GM18867 (cell line): ENCODE data around the gene PLOD2.

Experiments used
- ATAC-seq: cut with Tn5 transposase; IDR thresholded peaks from one replicate; pipeline ENCODE4 v1.9.1; 2021; ENCODE audit warnings: mild to moderate bottlenecking, moderate library complexity; ENCODE audit not compliant: unreplicated experiment

The PLOD2 gene

GRCh38 chr3:146166826-146167225, 5.8 kb upstream of the PLOD2 start:
- ATAC-seq: no peak

GRCh38 chr3:146166415-146166821, 5.4 kb upstream of the PLOD2 start:
- ATAC-seq: no peak

GRCh38 chr3:146165877-146166276, 4.9 kb upstream of the PLOD2 start:
- ATAC-seq: no peak

DNA sequence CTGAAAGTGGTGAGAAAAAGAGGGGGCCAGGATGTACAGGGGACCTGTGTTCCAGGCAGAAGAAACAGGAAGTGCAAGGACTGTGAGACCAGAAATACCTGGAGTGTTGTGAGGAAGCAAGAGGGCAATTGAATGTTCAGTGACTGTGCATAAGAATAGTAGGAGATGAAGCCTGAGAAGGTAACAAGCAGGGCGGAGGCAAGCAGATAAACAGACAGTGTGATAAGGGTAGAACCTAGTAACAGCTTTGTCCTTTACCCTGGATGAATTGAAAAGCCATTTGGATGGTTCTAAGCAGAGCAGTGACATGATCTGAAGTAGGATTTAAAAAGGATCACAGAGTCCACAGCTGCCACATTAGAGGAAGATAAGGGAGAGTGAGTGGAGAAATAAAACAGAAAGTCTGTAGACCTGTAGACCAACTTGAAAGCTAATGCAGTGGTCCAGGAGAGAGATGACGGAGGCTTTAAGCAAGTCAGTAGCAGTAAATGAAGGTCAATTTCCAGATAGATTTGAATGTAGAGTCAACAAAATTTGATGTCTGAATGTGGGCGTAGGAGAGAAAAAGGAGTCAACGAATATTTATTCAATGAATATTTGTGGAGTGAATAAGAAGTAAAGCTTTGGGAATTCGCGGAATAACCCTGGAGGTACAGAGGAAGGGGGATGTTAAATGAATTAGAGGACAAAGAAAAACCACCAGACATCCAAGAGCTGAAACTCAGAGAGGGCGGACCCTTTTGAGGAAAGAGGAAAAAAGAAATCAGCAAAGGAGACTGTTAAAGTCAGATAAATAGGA, 4.2 kb upstream of the PLOD2 start:
- ATAC-seq: no peak

GRCh38 chr3:146164506-146164905, 3.5 kb upstream of the PLOD2 start:
- ATAC-seq: no peak

DNA sequence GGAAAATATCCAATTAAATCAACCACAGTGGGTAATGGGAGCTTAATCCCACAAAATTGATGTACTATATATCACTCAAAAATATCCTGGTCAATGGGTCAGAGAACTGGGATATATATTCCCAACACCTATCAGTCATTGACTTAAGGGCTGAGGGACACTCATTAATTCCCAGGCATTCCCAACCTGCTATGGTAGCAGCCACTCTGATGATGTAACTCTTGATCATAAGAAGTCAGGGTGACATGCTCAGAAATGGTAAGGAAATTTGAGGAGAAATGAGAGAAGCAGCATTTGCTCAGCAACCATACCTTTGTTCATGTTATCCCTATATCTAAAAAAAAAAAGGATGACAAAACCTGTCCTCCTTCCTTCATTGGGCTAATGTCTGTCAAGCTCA, 3.1 kb upstream of the PLOD2 start:
- no peak for ATAC-seq

- ATAC-seq: no peak
Observed at GRCh38 chr3:146163584-146163983, 2.6 kb upstream of the PLOD2 start.

DNA sequence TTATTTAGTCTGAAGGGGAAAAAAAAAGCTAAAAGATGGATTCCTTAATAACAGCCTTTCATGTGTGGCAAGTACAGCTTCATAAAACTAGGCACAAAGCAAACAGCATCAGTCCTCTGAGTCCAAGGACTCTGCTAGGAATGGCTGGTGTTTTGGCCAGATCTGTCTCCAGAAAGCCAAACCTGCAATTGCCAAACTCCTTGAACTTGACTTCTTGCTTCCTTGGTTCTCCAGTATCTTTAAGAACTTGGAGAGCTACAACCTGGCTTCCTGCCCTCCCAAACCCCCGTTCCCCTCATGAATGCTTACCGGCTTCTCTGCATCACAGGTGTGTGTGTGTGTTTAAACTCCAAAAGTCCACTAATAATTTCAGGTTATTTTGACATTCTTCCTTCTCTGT, 1.6 kb upstream of the PLOD2 start:
- ATAC-seq: no peak

DNA sequence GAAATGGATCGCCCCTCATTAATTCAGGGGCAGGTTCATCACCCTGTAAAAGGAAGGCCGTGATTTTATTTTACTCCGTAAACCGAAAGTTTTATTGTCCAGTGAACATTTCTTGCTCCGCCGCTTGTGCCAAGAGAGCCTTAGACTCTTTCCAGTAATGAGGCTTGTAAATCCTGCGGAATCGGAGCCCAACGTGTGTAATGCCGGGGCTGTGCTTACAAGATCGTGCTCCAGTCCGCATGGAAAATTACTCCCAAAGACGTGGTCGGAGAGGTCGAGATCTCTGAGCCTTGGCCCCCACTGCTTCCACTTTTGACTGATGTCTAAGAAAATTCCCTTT, 649 bp upstream of the PLOD2 start:
- no peak for ATAC-seq

GRCh38 chr3:146160321-146160963, 542 bp downstream of the PLOD2 start:
- ATAC-seq: peak; percentile 19

- no peak for ATAC-seq
Observed at GRCh38 chr3:146159616-146160320, 1.2 kb downstream of the PLOD2 start.

DNA sequence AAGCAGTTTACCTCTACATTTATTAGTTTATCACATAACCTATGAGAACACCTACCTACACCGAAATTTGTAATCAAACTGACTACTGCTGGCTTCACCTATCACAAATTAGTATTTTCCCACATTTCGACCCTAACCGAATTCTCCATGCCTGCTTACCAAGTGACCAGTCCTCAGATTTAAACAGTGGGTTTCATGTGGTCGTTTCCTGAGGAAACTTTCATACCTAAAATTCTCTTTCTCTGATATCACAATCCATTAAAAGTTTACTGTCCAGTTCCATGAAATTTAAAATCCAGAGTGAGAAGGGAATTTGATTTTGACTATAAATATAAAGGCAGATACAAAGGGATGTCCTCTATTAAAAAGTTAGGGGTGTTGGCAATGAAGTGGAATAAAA, 1.9 kb downstream of the PLOD2 start:
- ATAC-seq: no peak

DNA sequence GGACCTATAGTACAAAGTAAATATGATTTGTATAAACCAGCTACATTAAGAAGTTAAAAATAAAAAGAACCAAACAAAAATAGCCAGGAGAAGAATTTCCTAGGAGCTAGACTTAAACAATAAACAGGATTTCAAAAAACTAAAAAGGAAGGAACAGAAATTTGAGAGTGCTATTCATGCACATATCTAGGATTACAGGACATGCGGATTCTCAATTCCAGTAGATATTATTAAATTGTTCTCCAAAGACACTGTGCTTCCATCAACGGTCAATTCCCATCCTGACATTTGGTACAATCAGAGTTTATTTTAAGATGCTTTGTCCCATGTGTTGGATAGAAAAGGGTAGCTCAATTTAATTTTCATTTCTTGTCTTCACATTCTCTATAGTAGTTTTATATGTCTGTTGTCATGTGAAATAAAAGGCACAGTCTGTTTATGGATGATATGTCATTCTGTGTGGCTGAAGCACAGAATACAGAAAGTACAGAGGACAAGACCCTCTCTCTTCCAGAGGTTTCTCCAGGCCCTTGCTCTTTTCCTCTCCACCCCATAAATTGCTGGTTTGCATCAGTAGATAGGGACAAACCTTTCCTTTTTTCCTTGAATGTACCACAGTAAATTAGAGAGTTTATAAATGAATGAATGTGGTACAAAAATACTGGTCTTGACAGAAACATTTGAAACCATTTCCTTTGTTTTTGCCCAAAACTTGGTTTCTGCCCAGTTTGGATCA, 3.5 kb downstream of the PLOD2 start:
- no peak for ATAC-seq

GRCh38 chr3:146156666-146157314, 4.2 kb downstream of the PLOD2 start:
- no peak for ATAC-seq

DNA sequence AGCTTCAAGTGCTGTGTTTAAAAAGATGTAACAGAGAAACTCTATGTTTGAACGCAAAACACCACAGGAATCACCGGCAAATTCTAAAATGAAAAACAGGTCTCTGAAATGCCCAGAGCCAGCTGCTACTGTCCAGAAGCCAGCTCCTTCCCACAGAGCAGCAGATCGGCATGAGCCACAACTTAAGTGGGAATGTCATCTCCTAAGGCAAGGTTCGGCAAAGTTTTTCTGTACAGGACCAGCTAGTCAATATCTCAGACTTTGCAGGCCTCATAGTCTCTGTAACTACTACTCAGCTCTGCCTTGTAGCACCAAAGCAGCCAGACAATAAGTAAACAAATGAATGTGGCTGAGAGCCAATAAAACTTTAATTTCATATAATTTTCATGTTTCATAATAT, 4.9 kb downstream of the PLOD2 start:
- no peak for ATAC-seq

DNA sequence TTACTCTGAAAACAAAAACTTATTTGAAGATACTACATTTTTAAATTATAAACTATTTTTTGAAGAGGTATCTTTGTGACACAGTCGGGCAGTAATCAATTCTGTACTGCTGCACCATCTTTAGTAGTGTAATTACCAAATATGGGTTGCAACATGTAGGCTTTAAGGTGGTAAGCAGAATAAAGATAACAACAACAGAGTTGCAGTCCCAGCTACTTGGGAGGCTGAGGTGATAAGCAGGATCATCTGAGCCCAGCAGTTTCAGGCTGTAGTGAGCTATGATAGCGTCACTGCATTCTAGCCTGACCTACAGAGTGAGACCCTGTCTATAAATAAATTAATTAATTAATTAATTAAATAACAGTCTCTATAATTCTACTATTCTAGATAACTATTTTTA, 6.0 kb downstream of the PLOD2 start:
- no peak for ATAC-seq

- no peak for ATAC-seq
Observed at GRCh38 chr3:146154316-146154715, 6.7 kb downstream of the PLOD2 start.

DNA sequence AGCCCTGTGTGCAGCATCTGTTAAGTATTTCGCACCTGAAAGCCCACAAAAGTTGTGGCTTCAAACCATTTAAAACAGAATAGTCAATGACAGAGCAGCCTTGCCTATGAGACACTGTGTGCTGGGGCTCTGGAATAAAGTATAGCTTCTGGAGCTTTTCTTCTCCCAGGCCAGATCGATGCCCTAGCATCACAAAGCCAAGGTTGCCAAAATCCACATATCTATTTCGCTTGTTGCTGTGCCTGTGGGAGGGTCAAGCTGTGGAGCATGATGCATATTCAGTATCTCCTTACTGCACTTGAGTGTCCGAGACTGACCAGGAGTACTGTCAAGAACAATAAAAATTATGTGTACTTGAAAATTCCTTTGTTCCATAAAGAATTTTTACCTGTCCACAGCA, 7.6 kb downstream of the PLOD2 start:
- no peak for ATAC-seq

- ATAC-seq: no peak
Observed at GRCh38 chr3:146152834-146153233, 8.2 kb downstream of the PLOD2 start.

DNA sequence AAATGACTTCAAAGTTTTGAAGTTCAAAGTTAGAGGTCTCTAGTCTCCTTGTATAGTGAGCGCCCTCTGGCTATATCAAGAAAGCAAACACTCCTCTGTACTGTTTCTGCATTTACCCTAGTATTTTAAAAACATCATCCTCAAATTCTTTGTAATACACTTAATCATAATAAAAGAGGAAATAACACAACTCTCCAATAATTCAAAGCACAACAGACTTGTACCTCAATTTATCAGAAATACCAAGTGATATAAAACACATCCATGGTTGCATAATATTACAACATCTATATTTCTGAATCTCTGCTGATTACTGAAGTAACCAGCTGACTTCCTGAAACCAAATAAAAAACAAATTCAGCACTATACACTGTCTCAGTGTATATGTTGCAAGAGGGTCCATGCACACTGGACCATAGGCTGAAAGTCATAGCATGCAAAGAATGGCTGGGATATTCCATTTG, 12.5 kb downstream of the PLOD2 start:
- ATAC-seq: no peak

DNA sequence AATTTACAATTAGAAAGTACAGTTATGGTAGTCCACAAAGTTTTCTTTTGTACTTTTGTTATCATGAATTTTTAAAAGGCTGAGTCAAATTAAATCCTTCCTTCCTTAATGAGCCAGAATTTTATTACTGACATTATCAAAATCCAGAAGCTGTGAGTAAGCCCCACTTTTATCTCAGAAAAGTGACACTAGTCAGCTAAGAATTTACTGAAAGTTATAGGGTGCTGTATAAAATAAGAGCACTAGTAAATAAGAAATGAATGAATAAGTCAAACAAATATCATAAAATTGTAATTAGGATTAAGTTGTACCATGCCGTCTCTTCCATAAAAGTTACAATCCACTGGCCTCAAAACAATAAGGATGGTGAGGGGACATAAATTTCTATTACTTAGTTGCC, 15.3 kb downstream of the PLOD2 start:
- no peak for ATAC-seq
